Measurements from ENCODE around the gene HAGH. TPM values are rescaled to one million over a fixed set of nuclear protein-coding genes. Genes with fewer than 3 reads are reported as not detected.

Gene HAGH
- total and polyA plus RNA-seq, 9 of the 15 experiments (the other 6 are each of a cell fraction or from before 2014, with no cell fraction given) = 0.46 to 35.1 (median 16.8) TPM

GRCh38 chr16:1782408-1783264 is 44.0 kb downstream of the HAGH start, which contains the start of the genes NUBP2 and SPSB3 (continued):
- TF ChIP-seq ZBTB33 (CRISPR knock-in tag; IDR thresholded peaks at IDR 0.05) = no peak
- no peak for TF ChIP-seq NFIX (CRISPR knock-in tag; IDR thresholded peaks at IDR 0.05; ENCODE audit: low read depth)
- TF ChIP-seq PHF8 (IDR thresholded peaks at IDR 0.05; ENCODE audit: borderline replicate concordance, low read length) = peak; percentile 69; the same call in 1 of the 2 replicates
- no peak for TF ChIP-seq TCFL5 (CRISPR knock-in tag; conservative IDR thresholded peaks at IDR 0.05)
- no peak for TF ChIP-seq ETV1 (tag; conservative IDR thresholded peaks at IDR 0.05; ENCODE audit: low read depth)
- no peak for TF ChIP-seq PHB (CRISPR knock-in tag; IDR thresholded peaks at IDR 0.05)
- TF ChIP-seq SRF (CRISPR knock-in tag; IDR thresholded peaks at IDR 0.05) = peak in 1 of 2 experiments; percentile 6; a peak in 1 of 4 replicates
- TF ChIP-seq DACH1 (IDR thresholded peaks at IDR 0.05; ENCODE audit: partially characterized antibody) = no peak
- TF ChIP-seq CXXC5 (CRISPR knock-in tag; IDR thresholded peaks at IDR 0.05) = peak; percentile 89
- no peak for TF ChIP-seq ZNF785 (CRISPR knock-in tag; IDR thresholded peaks at IDR 0.05)
- TF ChIP-seq C11orf30 (IDR thresholded peaks at IDR 0.05; ENCODE audit: low read depth) = peak; percentile 99
- no peak for TF ChIP-seq FOXO4 (CRISPR knock-in tag; IDR thresholded peaks at IDR 0.05)
- peak; percentile 87 for TF ChIP-seq FOXK2 (conservative IDR thresholded peaks at IDR 0.05 in 1 of 2, IDR thresholded peaks at IDR 0.05 in 1 of 2; ENCODE audit: low read depth in 2 of 2)
- no peak for TF ChIP-seq ZNF717 (CRISPR knock-in tag; IDR thresholded peaks at IDR 0.05)
- TF ChIP-seq KLF1 (tag; IDR thresholded peaks at IDR 0.05) = peak; percentile 60; the same call in 1 of the 2 replicates
- TF ChIP-seq CREB5 (CRISPR knock-in tag; IDR thresholded peaks at IDR 0.05) = no peak
- TF ChIP-seq ATF4 (CRISPR knock-in tag; IDR thresholded peaks at IDR 0.05) = no peak
- TF ChIP-seq DIDO1 (tag; IDR thresholded peaks at IDR 0.05; ENCODE audit: low read depth) = no peak
- TF ChIP-seq ZNF707 (CRISPR knock-in tag; conservative IDR thresholded peaks at IDR 0.05) = no peak
- no peak for TF ChIP-seq CBX5 (IDR thresholded peaks at IDR 0.05; ENCODE audit: borderline replicate concordance, low read depth)
- TF ChIP-seq SUPT5H (IDR thresholded peaks at IDR 0.05) = no peak

Data from K562 (cell line).